ENCODE measurements around the gene CABLES2. TPM values are rescaled to one million over a fixed set of nuclear protein-coding genes. Genes with fewer than 3 reads are reported as not detected.

Gene CABLES2
- total and polyA plus RNA-seq, 2 experiments from 2014 or later, result 0.66 to 7.3 TPM

DNA sequence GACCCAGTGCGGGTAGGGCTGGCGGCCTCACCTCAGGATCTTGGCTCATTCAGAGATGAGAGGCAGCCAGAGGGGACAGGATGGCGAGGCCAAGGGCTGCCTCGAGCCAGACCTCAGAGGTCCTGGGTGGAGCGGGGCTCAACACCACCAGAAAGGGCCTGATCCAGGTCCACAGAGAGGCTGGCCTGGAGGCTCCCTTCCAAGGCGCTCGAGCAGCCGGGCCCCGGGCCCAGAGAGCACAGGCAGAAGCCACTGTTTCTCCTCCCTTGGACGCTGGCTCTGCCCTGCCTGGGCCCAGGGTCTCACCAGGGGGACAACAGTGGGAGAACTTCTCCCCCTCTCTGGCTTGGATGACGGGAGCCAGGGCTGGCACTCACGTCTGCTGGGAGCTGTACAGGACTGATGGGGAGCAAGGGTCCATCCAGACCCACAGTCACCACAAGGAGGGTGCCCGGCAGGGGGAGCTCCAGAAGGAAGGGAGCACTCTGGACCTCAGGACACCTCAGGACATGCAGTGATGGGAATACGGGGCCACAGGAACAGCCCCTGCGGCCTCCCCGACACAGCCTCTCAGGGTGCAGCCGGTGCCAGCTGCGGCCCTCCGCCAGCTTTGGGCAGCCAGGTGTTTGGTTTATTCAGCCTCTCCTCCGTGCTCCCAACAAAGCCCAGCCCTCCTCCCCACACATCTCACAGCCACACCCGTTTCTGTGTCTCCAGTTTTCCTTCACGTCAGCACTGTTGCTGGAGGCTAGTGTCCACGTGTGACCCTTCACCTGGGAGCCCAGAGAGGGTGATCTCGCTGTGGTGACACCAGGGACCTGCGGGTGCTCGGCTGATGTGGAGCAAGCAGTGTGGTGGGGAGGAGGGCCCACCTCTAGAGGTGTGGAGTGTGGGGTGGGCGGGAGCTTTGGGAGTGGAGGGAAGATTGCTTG, 11.5 kb downstream of the CABLES2 start:
- H3F3A ChIP-seq (ENCODE audit: insufficient read depth), result 0 out of 2 replicates have a peak, but pooled peaks cover under 1% of the 10 kb centered on the region
- no peaks in the 10 kb centered on the region for H3K27me3 ChIP-seq (replicated peaks; ENCODE audit: insufficient read depth)
- H3K9me2 ChIP-seq (ENCODE audit: insufficient read depth), result no peaks in the 10 kb centered on the region
- DNase-seq, result no peak
- H3K4me3 ChIP-seq, result no peak overlapping the region
- H3K36me3 ChIP-seq (ENCODE audit: low read depth), result no peaks in the 10 kb centered on the region
- H3K79me2 ChIP-seq (ENCODE audit: insufficient read depth), result no peaks in the 10 kb centered on the region
- no peak overlapping the region for H2AFZ ChIP-seq
- no peaks in the 10 kb centered on the region for H3K4me1 ChIP-seq (ENCODE audit: insufficient read depth)
- no peak overlapping the region for H3K9ac ChIP-seq
- TF ChIP-seq EZH2phosphoT487 (IDR thresholded peaks at IDR 0.05; ENCODE audit: insufficient read depth, low read depth) (no peak), EZH2 (IDR thresholded peaks at IDR 0.05; ENCODE audit: insufficient read depth, poor library complexity, severe bottlenecking) (no peak)
- in situ Hi-C loops (cut with MboI), result loop anchor here (25.0 kb wide), 1 partner anchor 383 kb away; no protein-coding TSS in a partner anchor
- no peak overlapping the region for H3K27ac ChIP-seq
- 86 to 87% methylated on average over 25 to 27 of the region's 27 CpGs for whole genome bisulfite sequencing, 2 experiments (ENCODE audit: low coverage in 1 of 2, low lambda C conversion rate in 2 of 2, missing lambda C conversion rate in 2 of 2)
- H4K20me1 ChIP-seq (ENCODE audit: insufficient read depth), result no peaks in the 10 kb centered on the region
- no peak overlapping the region for H3K4me2 ChIP-seq (ENCODE audit: unreplicated experiment)
- no peaks in the 10 kb centered on the region for H3K9me3 ChIP-seq (ENCODE audit: low read depth)

DNA sequence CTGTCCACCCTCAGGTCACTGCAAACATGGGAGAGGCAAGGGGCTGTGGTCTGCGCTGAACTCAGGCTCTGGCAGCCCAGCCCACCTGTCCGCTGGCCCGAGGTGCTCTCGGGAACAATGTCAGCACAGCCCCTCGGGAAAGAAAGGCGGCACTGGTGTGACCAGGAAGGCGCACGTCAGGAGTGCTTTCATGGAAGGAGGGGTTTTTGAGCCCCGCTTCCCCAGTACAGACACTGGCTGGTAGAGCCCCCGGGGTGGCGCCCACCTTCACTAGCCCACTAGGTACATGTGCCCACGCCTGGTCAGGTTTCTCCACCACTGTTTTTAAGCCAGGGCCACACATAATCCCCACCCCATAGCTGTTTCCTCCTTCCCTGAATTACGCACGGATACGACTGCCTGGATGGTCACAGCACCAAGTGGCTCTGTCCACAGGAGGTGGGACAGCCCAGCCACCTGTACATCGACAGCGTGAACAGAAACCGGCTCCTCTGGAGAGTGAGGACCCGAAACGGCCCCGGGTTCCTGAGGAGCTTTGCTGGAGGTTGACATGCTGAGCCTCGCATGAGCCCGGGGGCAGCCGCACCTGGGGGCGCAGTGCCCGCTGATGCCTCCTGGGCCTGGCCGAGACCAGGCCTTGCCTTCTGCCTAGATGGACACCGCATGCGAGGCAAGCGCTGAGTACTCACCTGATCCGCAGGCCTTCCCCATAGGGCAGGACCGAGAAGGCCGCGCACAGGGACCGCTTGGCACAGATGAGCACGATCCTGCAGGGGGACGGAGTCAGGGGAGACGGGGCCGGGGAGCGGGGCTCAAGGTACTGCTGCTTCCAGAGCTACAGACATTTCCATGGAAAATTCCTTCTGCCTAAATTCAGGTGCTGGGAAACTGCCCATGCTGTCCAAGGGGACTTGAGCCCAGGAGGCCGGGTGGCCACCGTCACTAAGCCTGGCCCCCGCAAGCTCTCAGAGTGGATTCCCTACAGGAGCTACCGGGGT, 12.5 kb downstream of the CABLES2 start:
- no peaks in the 10 kb centered on the region for H4K20me1 ChIP-seq (ENCODE audit: insufficient read depth)
- H3K9ac ChIP-seq, result no peak overlapping the region
- H3K9me2 ChIP-seq (ENCODE audit: insufficient read depth), result no peaks in the 10 kb centered on the region
- TF ChIP-seq EZH2phosphoT487 (IDR thresholded peaks at IDR 0.05; ENCODE audit: insufficient read depth, low read depth), result no peak
- TF ChIP-seq EZH2 (IDR thresholded peaks at IDR 0.05; ENCODE audit: insufficient read depth, poor library complexity, severe bottlenecking), result no peak
- no peaks in the 10 kb centered on the region; the same call in 1 of the 2 replicates for H3K79me2 ChIP-seq (ENCODE audit: insufficient read depth)
- 89 to 93% methylated on average over 37 to 44 of the region's 44 CpGs for WGBS, 2 experiments (ENCODE audit: low coverage in 1 of 2, low lambda C conversion rate in 2 of 2, missing lambda C conversion rate in 2 of 2)
- in situ Hi-C loops (cut with MboI), result loop anchor here (25.0 kb wide), 1 partner anchor 382 kb away; no protein-coding TSS in a partner anchor
- H3K36me3 ChIP-seq (ENCODE audit: low read depth), result no peaks in the 10 kb centered on the region
- no peaks in the 10 kb centered on the region for H3K4me1 ChIP-seq (ENCODE audit: insufficient read depth)
- H3K9me3 ChIP-seq (ENCODE audit: low read depth), result no peaks in the 10 kb centered on the region
- H3K27me3 ChIP-seq (replicated peaks; ENCODE audit: insufficient read depth), result no peaks in the 10 kb centered on the region
- no peak overlapping the region for H3K4me2 ChIP-seq (ENCODE audit: unreplicated experiment)
- no peak overlapping the region for H3K27ac ChIP-seq
- H3K4me3 ChIP-seq, result no peak overlapping the region
- no peak overlapping the region for H2AFZ ChIP-seq
- no peak for DNase-seq
- peaks cover 10% of the 10 kb centered on the region; the same call in 1 of the 2 replicates for H3F3A ChIP-seq (ENCODE audit: insufficient read depth)

DNA sequence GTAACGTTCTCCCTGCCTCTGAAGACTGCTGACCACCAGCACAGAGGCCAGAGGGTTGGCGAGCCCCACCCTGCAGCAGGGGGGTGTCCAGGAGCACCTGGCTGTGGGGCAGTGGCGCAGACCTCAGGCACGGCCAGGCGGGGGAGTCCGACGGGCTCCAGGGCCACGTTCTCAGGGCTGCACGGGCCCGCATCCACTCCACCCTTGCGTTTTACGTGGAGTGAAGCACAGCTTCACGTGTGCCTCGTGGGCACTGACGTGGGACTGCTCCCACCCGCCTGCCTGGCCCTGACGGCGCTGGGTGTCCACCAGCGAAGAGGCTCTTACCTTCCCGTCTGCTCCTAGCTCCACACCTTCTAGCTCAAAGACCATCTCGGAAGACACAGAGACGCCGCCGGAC, 13.3 kb downstream of the CABLES2 start:
- no peak overlapping the region for H3K4me2 ChIP-seq (ENCODE audit: unreplicated experiment)
- no peak overlapping the region for H2AFZ ChIP-seq
- TF ChIP-seq EZH2phosphoT487 (IDR thresholded peaks at IDR 0.05; ENCODE audit: insufficient read depth, low read depth) (no peak), EZH2 (IDR thresholded peaks at IDR 0.05; ENCODE audit: insufficient read depth, poor library complexity, severe bottlenecking) (no peak)
- H3K36me3 ChIP-seq (ENCODE audit: low read depth), result peaks cover 3% of the 10 kb centered on the region; the same call in 1 of the 2 replicates
- in situ Hi-C loops (cut with MboI), result loop anchor here (25.0 kb wide), 1 partner anchor 382 kb away; no protein-coding TSS in a partner anchor
- no peaks in the 10 kb centered on the region for H3K27me3 ChIP-seq (replicated peaks; ENCODE audit: insufficient read depth)
- no peaks in the 10 kb centered on the region for H3K9me3 ChIP-seq (ENCODE audit: low read depth)
- no peak overlapping the region for H3K27ac ChIP-seq
- whole genome bisulfite sequencing, 2 experiments (ENCODE audit: low coverage in 1 of 2, low lambda C conversion rate in 2 of 2, missing lambda C conversion rate in 2 of 2), result 89 to 91% methylated on average over 22 to 24 of the region's 24 CpGs
- H3K4me1 ChIP-seq (ENCODE audit: insufficient read depth), result no peaks in the 10 kb centered on the region
- no peak overlapping the region for H3K9ac ChIP-seq
- H3K79me2 ChIP-seq (ENCODE audit: insufficient read depth), result peaks cover 4% of the 10 kb centered on the region
- H4K20me1 ChIP-seq (ENCODE audit: insufficient read depth), result no peaks in the 10 kb centered on the region
- peaks cover 10% of the 10 kb centered on the region; the same call in 1 of the 2 replicates for H3F3A ChIP-seq (ENCODE audit: insufficient read depth)
- no peak for DNase-seq
- H3K9me2 ChIP-seq (ENCODE audit: insufficient read depth), result no peaks in the 10 kb centered on the region
- H3K4me3 ChIP-seq, result no peak overlapping the region

DNA sequence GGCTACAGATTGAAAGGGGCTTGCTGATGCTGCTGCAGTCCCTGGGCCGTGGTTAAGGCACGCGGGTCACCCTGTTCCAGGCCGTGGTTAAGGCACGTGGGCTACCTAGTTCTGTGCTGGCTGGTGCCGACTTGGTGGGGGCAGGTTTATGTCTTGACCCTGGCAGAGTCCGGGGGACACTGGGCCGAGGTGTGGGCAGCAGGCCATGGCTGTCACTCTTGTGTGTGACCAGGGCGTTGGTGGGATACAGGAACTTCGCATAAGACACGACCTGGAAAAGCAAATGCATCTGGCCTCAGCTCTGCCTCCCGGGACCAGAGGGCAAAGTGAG, 13.8 kb downstream of the CABLES2 start:
- H2AFZ ChIP-seq, result no peak overlapping the region
- no peak overlapping the region for H3K4me3 ChIP-seq
- in situ Hi-C loops (cut with MboI), result loop anchor here (25.0 kb wide), 1 partner anchor 381 kb away; no protein-coding TSS in a partner anchor
- H3K9me2 ChIP-seq (ENCODE audit: insufficient read depth), result no peaks in the 10 kb centered on the region
- no peaks in the 10 kb centered on the region for H4K20me1 ChIP-seq (ENCODE audit: insufficient read depth)
- peaks cover 4% of the 10 kb centered on the region; the same call in 1 of the 2 replicates for H3K4me1 ChIP-seq (ENCODE audit: insufficient read depth)
- no peaks in the 10 kb centered on the region for H3K27me3 ChIP-seq (replicated peaks; ENCODE audit: insufficient read depth)
- peaks cover 8% of the 10 kb centered on the region; the same call in 1 of the 2 replicates for H3K36me3 ChIP-seq (ENCODE audit: low read depth)
- WGBS, 2 experiments (ENCODE audit: low coverage in 1 of 2, low lambda C conversion rate in 2 of 2, missing lambda C conversion rate in 2 of 2), result 77 to 78% methylated on average over 12 of the region's 12 CpGs
- no peaks in the 10 kb centered on the region for H3K9me3 ChIP-seq (ENCODE audit: low read depth)
- peaks cover 9% of the 10 kb centered on the region for H3K79me2 ChIP-seq (ENCODE audit: insufficient read depth)
- TF ChIP-seq EZH2 (IDR thresholded peaks at IDR 0.05; ENCODE audit: insufficient read depth, poor library complexity, severe bottlenecking) (no peak), EZH2phosphoT487 (IDR thresholded peaks at IDR 0.05; ENCODE audit: insufficient read depth, low read depth) (no peak)
- no peak for DNase-seq
- H3K27ac ChIP-seq, result no peak overlapping the region
- no peak overlapping the region for H3K4me2 ChIP-seq (ENCODE audit: unreplicated experiment)
- no peak overlapping the region for H3K9ac ChIP-seq
- H3F3A ChIP-seq (ENCODE audit: insufficient read depth), result peaks cover 14% of the 10 kb centered on the region; the same call in 1 of the 2 replicates

Measured in GM23248 (cell line).